ENCODE data around the gene SCO2. TPM values are rescaled to one million over a fixed set of nuclear protein-coding genes. Genes with fewer than 3 reads are reported as not detected.
A peak's percentile ranks its signal among the peaks of the same experiment; 100 is the strongest.

Gene SCO2
- total and polyA plus RNA-seq, 2 of the 13 experiments (the other 11 are each of a cell fraction or from before 2014, with no cell fraction given), result 0.32 to 3.7 TPM

DNA sequence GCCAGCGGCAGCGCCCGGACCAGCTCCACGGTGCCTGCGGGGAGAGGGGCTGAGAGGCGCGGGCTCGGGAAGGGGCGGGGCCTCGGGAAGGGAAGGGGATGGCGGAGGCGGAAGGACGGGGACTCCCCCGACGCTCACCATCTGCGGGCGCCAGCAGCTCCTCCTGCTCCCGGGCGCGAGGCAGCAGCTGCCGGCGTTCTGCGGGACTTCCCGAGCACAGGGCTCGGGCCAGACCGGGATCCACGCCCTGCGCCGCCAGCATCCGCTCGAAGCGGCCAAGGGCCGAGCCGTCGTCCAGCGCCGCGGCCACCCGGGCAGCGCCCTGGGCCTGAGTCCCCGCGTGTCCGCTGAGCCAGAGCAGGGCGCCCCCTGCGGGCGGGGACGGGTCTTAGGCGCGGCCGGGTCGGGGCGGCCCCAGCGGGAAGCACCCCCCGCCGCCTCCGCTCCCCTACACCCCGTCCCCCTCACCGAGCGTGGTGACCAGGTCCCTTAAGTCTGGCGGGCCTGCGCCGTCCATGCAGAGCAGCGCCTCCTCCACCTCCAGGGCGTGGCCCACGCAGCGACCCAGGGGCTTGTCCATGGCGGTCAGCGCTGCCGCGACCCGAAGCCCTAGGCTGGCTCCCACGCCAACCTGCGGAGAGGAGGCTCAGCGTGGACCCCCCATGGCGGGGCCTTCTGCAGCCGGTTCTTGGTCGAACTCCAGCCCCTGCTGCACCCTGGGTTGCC lies 873 bp upstream of the SCO2 start (continued):
- TF ChIP-seq ARID4A (CRISPR knock-in tag; IDR thresholded peaks at IDR 0.05; ENCODE audit: borderline replicate concordance) (peak; percentile 39; the same call in 1 of the 2 replicates), ZNF138 (CRISPR knock-in tag; IDR thresholded peaks at IDR 0.05; ENCODE audit: low read depth) (0 out of 2 replicates have a peak, but pooled peaks have one; percentile 62), ZNF160 (CRISPR knock-in tag; IDR thresholded peaks at IDR 0.05) (no peak; the same call in 1 of the 2 replicates), MYC (CRISPR knock-in tag; IDR thresholded peaks at IDR 0.05; ENCODE audit: borderline replicate concordance) (peak; percentile 46; the same call in 1 of the 2 replicates), REPIN1 (CRISPR knock-in tag; IDR thresholded peaks at IDR 0.05; ENCODE audit: borderline replicate concordance, low read depth) (0 out of 2 replicates have a peak, but pooled peaks have one; percentile 52), ZNF253 (CRISPR knock-in tag; IDR thresholded peaks at IDR 0.05; ENCODE audit: borderline replicate concordance) (no peak), ATAD3A (CRISPR knock-in tag; IDR thresholded peaks at IDR 0.05) (0 out of 2 replicates have a peak, but pooled peaks have one; percentile 42), ZNF430 (CRISPR knock-in tag; IDR thresholded peaks at IDR 0.05) (no peak), CHCHD3 (CRISPR knock-in tag; IDR thresholded peaks at IDR 0.05) (0 out of 2 replicates have a peak, but pooled peaks have one; percentile 65), ZNF280D (CRISPR knock-in tag; IDR thresholded peaks at IDR 0.05) (no peak), ZIK1 (CRISPR knock-in tag; IDR thresholded peaks at IDR 0.05; ENCODE audit: borderline replicate concordance, low read depth) (peak; percentile 34; the same call in 1 of the 2 replicates), ZNF235 (CRISPR knock-in tag; IDR thresholded peaks at IDR 0.05; ENCODE audit: borderline replicate concordance) (0 out of 2 replicates have a peak, but pooled peaks have one; percentile 22), CCDC6 (CRISPR knock-in tag; IDR thresholded peaks at IDR 0.05) (peak; percentile 72; the same call in 1 of the 2 replicates), ZNF33A (CRISPR knock-in tag; IDR thresholded peaks at IDR 0.05; ENCODE audit: borderline replicate concordance) (no peak), TBP (CRISPR knock-in tag; IDR thresholded peaks at IDR 0.05) (no peak)
- TF ChIP-seq, protein P1, sequence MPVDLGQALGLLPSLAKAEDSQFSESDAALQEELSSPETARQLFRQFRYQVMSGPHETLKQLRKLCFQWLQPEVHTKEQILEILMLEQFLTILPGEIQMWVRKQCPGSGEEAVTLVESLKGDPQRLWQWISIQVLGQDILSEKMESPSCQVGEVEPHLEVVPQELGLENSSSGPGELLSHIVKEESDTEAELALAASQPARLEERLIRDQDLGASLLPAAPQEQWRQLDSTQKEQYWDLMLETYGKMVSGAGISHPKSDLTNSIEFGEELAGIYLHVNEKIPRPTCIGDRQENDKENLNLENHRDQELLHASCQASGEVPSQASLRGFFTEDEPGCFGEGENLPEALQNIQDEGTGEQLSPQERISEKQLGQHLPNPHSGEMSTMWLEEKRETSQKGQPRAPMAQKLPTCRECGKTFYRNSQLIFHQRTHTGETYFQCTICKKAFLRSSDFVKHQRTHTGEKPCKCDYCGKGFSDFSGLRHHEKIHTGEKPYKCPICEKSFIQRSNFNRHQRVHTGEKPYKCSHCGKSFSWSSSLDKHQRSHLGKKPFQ (CRISPR knock-in tag; IDR thresholded peaks at IDR 0.05; ENCODE audit: insufficient replicate concordance), result peak; percentile 52
- TF ChIP-seq, protein P2, sequence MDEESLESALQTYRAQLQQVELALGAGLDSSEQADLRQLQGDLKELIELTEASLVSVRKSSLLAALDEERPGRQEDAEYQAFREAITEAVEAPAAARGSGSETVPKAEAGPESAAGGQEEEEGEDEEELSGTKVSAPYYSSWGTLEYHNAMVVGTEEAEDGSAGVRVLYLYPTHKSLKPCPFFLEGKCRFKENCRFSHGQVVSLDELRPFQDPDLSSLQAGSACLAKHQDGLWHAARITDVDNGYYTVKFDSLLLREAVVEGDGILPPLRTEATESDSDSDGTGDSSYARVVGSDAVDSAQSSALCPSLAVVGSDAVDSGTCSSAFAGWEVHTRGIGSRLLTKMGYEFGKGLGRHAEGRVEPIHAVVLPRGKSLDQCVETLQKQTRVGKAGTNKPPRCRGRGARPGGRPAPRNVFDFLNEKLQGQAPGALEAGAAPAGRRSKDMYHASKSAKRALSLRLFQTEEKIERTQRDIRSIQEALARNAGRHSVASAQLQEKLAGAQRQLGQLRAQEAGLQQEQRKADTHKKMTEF (CRISPR knock-in tag; IDR thresholded peaks at IDR 0.05), result peak; percentile 57; the same call in 1 of the 2 replicates

Measured in HepG2 (cell line).